CD4-positive, alpha-beta memory T cell (primary cell): ENCODE data around the gene TSSC4. TPM values are rescaled to one million over a fixed set of nuclear protein-coding genes. Genes with fewer than 3 reads are reported as not detected.
A peak's percentile ranks its signal among the peaks of the same experiment; 100 is the strongest.

ENCODE experiments used
- CTCF ChIA-PET: fragments of 350-600 bp; sonication (Branson Sonifier 250); formaldehyde crosslinking; loops from one replicate; lab custom pipeline; 2021; ENCODE audit warnings: inconsistent platforms; ENCODE audit not compliant: partially characterized antibody; lab: Charles Lee
- POLR2A ChIA-PET: fragments of 350-600 bp; sonication (Branson Sonifier 250); formaldehyde crosslinking; loops from one replicate; lab custom pipeline; 2021; ENCODE audit not compliant: partially characterized antibody; lab: Charles Lee
- DNase-seq, 5 donors: peaks; one replicate each; pipeline versions ENCODE4 v3.0.0 to v3.0.0-alpha.2; 2020 to 2022; ENCODE audit warnings: mixed read lengths in 1 of 5
- H3K27ac ChIP-seq: one replicate; pipeline ENCODE4 v1.7.0; 2013; ENCODE audit warnings: low read depth, low read length
- H3K27me3 ChIP-seq: 2 replicates; pipeline ENCODE4 v1.7.0; 2013; ENCODE audit warnings: mild to moderate bottlenecking, low read length, moderate library complexity; ENCODE audit not compliant: insufficient read depth
- H3K36me3 ChIP-seq: 2 replicates; pipeline ENCODE4 v1.7.0; 2013; ENCODE audit warnings: mild to moderate bottlenecking, low read length, moderate library complexity; ENCODE audit not compliant: insufficient read depth
- H3K4me1 ChIP-seq: 2 replicates; pipeline ENCODE4 v1.7.0; 2013; ENCODE audit warnings: mild to moderate bottlenecking, low read length, moderate library complexity; ENCODE audit not compliant: insufficient read depth
- H3K4me3 ChIP-seq, 2 donors: one replicate each; pipeline ENCODE4 v1.7.0; 2013; ENCODE audit warnings: low read length in 2 of 2, mild to moderate bottlenecking in 1 of 2
- H3K9me3 ChIP-seq, 2 donors: one replicate each; pipeline ENCODE4 v1.7.0; 2013; ENCODE audit warnings: low read length in 2 of 2, control low read depth in 1 of 2; ENCODE audit not compliant: control insufficient read depth in 1 of 2
- H3K27ac Mint-ChIP-seq, 7 donors: one replicate each; pipeline ENCODE4 v1.8.0; 2020 to 2021; ENCODE audit warnings: mixed read lengths in 7 of 7, mild to moderate bottlenecking in 6 of 7, inconsistent platforms in 3 of 7, moderate library complexity in 3 of 7
- H3K27me3 Mint-ChIP-seq, 2 donors: one replicate each; pipeline ENCODE4 v1.8.0; 2020 to 2021; ENCODE audit warnings: mixed read lengths in 2 of 2
- H3K36me3 Mint-ChIP-seq, 2 donors: one replicate each; pipeline ENCODE4 v1.8.0; 2020 to 2021; ENCODE audit warnings: mixed read lengths in 2 of 2, inconsistent platforms in 1 of 2, mild to moderate bottlenecking in 1 of 2
- H3K4me1 Mint-ChIP-seq, 4 donors: one replicate each; pipeline ENCODE4 v1.8.0; 2020 to 2021; ENCODE audit warnings: mixed read lengths in 4 of 4, mild to moderate bottlenecking in 1 of 4
- H3K4me3 Mint-ChIP-seq, 8 donors: one replicate each; pipeline ENCODE4 v1.8.0; 2020 to 2021; ENCODE audit warnings: mixed read lengths in 8 of 8, mild to moderate bottlenecking in 7 of 8, moderate library complexity in 6 of 8, inconsistent platforms in 3 of 8
- H3K9me3 Mint-ChIP-seq, 8 donors: one replicate each; pipeline ENCODE4 v1.8.0; 2020 to 2021; ENCODE audit warnings: mixed read lengths in 8 of 8, mild to moderate bottlenecking in 5 of 8, inconsistent platforms in 3 of 8, moderate library complexity in 1 of 8
- intact Hi-C: fragments of 100-400 bp; cut with micrococcal nuclease; formaldehyde crosslinking; loops from one replicate; pipeline ENCODE4 v1.15.1; 2023
- polyA plus RNA-seq, 2 donors: library from polyadenylated mRNA; unstranded; fragments of 300-500 nt; fragmentation: Illumina TruSeq; gene quantifications; one replicate each; pipeline ENCODE4 v1.2.3, GENCODE V29; 2021
- total RNA-seq, 2 experiments: library from RNA; stranded (reverse); gene quantifications; one replicate each; pipeline ENCODE4 v1.2.3, GENCODE V29; 2021

TSSC4 gene
- total and polyA plus RNA-seq, 4 experiments from 2014 or later = 54.6 to 79.8 (median 62.2) TPM

DNA sequence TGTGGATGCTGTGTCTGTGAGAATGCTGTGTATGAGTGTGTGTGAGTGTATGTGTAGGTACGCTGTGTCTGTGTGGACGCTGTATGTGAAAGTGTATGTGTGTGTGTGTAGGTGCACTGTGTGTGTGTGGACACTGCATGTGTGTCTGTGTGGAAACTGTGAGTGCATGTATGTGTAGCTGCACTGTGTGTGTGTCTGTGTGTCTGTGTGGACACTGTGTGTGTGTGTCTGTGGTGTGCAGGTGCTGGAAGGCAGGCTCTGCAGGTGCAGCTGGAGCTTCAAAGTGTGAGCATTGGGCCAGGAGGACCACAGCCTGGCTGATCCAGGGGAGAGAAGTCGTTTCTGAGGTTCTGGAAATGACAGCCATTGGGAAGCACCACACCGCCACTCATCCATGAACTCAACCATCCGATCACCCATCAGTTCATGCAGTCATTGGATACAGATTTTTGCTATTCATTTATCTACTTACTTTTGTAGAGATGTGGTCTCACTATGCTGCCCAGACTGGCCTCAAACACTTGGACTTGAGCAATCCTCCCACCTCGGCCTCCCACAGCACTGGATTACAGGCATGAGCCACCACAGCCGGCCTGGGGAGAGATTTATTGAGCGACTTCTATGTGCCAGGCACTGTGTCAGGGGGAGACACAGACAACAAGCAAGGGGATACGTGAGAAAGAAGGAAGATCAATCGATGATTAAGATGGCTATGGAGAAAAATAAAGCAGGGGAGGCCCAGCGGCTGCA lies 34.1 kb downstream of the TSSC4 start:
- Histone ChIP-seq H3K4me1 (no peaks in the 10 kb centered on the region), H3K27ac (no peak overlapping the region), H3K4me3 (no peak overlapping the region), H3K36me3 (no peaks in the 10 kb centered on the region), H3K27me3 (no peaks in the 10 kb centered on the region), H3K9me3 (no peaks in the 10 kb centered on the region)
- POLR2A ChIA-PET = no interaction called here
- H3K36me3 Mint-ChIP-seq = no peaks in the 10 kb centered on the region
- H3K4me1 Mint-ChIP-seq = no peaks in the 10 kb centered on the region
- no peak overlapping the region for H3K4me3 Mint-ChIP-seq
- intact Hi-C loops = no loop called here
- H3K9me3 Mint-ChIP-seq = no peaks in the 10 kb centered on the region
- DNase-seq = no peak
- H3K27ac Mint-ChIP-seq = no peak overlapping the region
- no peaks in the 10 kb centered on the region for H3K27me3 Mint-ChIP-seq
- CTCF ChIA-PET = interaction anchor here (0.5 kb wide), 1 partner anchor 89 kb away, joined by 3 read pairs; no protein-coding TSS in a partner anchor

DNA sequence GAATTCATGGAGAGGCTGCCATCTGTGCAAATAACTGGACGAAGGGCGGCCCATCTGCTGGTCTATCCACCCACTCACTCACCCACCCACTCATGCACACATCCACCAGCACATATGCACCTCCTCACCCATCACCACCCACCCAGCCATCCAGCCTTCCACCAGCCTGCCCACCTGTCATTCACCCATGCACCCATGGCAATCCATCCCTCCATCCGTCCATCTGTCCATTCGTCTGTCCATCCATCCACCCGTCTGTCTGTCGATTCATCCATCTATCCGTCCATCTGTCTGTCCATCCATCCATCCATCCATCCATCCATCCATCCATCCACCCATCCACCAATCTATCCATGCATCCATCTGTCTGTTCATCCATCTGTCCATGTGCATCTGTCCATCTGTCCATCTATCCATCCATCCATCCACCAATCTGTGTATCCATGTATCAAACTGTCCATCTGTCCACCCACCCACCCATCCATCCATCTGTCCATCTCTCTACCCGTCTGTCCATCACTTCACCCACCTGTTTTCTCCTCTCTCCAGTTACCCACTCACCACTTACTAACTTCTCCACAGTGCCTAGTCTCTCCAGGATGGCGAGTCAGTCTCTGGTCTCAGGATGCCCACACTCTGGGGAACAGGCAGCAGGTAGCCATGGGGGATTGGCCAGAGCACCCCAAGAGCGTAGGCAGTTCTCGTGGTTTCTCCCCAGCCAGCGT lies 34.9 kb downstream of the TSSC4 start:
- Histone ChIP-seq H3K9me3 (no peaks in the 10 kb centered on the region), H3K36me3 (no peaks in the 10 kb centered on the region), H3K4me3 (no peak overlapping the region), H3K4me1 (no peaks in the 10 kb centered on the region), H3K27ac (no peak overlapping the region), H3K27me3 (no peaks in the 10 kb centered on the region)
- intact Hi-C loops = no loop called here
- Mint-ChIP-seq H3K4me3 (no peak overlapping the region), H3K27me3 (no peaks in the 10 kb centered on the region), H3K9me3 (peaks cover 0 to 2% (median 0%) of the 10 kb centered on the region in 8 donors), H3K36me3 (no peaks in the 10 kb centered on the region), H3K27ac (no peak overlapping the region), H3K4me1 (no peaks in the 10 kb centered on the region)
- DNase-seq = no peak
- CTCF ChIA-PET = no interaction called here
- POLR2A ChIA-PET = no interaction called here

DNA sequence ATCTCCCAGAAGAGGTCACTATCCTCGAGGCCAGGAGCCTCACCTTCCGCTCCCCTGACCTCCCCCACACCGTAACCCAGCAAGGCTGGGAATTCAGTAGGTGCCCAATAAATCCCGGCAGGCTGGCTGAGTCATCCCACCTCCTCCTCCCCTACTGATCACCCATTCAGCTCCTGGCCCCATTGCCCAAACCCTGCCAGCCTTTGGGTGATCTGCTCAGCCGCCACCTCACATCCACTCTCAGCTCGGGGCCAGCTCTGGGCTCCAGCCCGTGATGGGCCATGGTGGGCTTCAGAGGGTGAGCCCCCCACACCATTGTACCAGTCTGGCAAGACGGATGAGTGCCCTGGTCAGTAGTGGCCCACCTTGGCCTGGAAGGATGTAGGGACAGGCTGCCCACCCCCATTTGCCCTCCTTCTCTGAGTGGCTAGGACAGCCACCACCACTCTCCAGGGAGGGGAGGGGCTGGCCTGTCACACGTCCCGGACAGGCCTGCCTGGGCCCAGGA lies 35.5 kb downstream of the TSSC4 start:
- H3K36me3 ChIP-seq = no peaks in the 10 kb centered on the region
- no peaks in the 10 kb centered on the region for H3K27me3 ChIP-seq
- Mint-ChIP-seq H3K9me3 (peaks cover 0 to 2% (median 0%) of the 10 kb centered on the region in 8 donors), H3K27me3 (no peaks in the 10 kb centered on the region), H3K36me3 (no peaks in the 10 kb centered on the region), H3K4me3 (no peak overlapping the region), H3K4me1 (no peaks in the 10 kb centered on the region), H3K27ac (no peak overlapping the region)
- no peak for DNase-seq
- H3K9me3 ChIP-seq = no peaks in the 10 kb centered on the region
- CTCF ChIA-PET = no interaction called here
- no peak overlapping the region for H3K27ac ChIP-seq
- no peaks in the 10 kb centered on the region for H3K4me1 ChIP-seq
- intact Hi-C loops = no loop called here
- no peak overlapping the region for H3K4me3 ChIP-seq
- POLR2A ChIA-PET = no interaction called here

DNA sequence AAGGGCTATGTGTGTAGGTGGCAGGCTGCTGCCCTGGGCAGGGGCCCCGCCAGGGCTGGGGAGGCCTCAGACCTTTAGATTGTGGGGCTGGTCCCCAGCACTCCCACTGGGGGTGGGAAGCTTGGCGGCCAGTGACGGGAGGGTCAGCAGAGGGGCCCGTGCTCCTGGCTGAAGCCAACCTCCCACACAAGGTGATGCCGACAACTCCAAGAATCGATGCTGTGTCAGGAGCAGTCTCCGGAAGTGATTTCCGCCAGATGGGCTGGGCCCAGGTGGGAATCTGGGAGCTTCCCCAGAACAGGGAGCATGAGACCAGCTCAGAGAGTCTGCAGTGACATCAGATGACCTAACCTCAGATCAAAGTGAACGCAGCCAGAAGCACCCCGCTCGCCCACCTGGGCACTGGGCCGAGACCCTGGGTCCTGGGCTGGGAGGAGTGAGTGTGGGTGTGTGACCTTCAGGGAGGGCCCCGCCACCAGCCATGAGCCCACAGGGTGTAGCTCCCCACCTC lies 36.0 kb downstream of the TSSC4 start:
- intact Hi-C loops = no loop called here
- Mint-ChIP-seq H3K27ac (no peak overlapping the region), H3K36me3 (no peaks in the 10 kb centered on the region), H3K27me3 (no peaks in the 10 kb centered on the region), H3K9me3 (peaks cover 0 to 2% (median 0%) of the 10 kb centered on the region in 8 donors), H3K4me3 (no peak overlapping the region), H3K4me1 (no peaks in the 10 kb centered on the region)
- no peak overlapping the region for H3K4me3 ChIP-seq
- POLR2A ChIA-PET = no interaction called here
- DNase-seq = no peak
- H3K36me3 ChIP-seq = no peaks in the 10 kb centered on the region
- no peaks in the 10 kb centered on the region for H3K9me3 ChIP-seq
- no peaks in the 10 kb centered on the region for H3K27me3 ChIP-seq
- no peaks in the 10 kb centered on the region for H3K4me1 ChIP-seq
- CTCF ChIA-PET = no interaction called here
- no peak overlapping the region for H3K27ac ChIP-seq

DNA sequence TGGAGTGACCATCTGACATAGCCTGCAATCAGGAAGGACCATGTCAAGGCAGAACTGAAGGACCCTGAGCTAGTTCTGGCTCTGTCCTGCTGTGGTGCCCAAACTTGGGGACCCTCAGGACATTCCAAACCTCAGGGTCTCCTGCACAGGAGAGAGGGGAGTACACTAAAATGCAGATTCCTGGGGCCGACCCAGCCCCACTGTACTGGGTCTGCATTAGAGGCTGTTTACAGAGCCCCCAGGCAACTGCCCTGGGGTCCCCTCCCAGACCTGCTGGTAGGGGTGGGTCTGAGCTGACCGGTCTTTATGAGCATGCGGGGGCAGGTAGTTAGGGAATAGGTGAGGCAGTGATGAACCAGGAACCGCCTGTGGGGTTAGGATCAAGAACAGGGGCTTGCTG lies 37.0 kb downstream of the TSSC4 start:
- peaks cover 7 to 9% (median 8%) of the 10 kb centered on the region in 4 donors for H3K4me1 Mint-ChIP-seq
- no peak overlapping the region for H3K27ac ChIP-seq
- no peaks in the 10 kb centered on the region for H3K27me3 ChIP-seq
- no peak for DNase-seq
- ChIA-PET POLR2A (no interaction called here), CTCF (interaction anchor here (1.0 to 1.2 kb wide), 2 partner anchors 94 to 95 kb away, joined by 3 read pairs; no protein-coding TSS in a partner anchor)
- intact Hi-C loops = no loop called here
- H3K27ac Mint-ChIP-seq = no peak overlapping the region
- no peaks in the 10 kb centered on the region for H3K9me3 ChIP-seq
- H3K4me3 ChIP-seq = no peak overlapping the region
- peaks cover 4% of the 10 kb centered on the region for H3K4me1 ChIP-seq
- peaks cover 0 to 2% (median 0%) of the 10 kb centered on the region in 8 donors for H3K9me3 Mint-ChIP-seq
- no peaks in the 10 kb centered on the region for H3K36me3 Mint-ChIP-seq
- no peaks in the 10 kb centered on the region for H3K36me3 ChIP-seq
- no peaks in the 10 kb centered on the region for H3K27me3 Mint-ChIP-seq
- no peak overlapping the region for H3K4me3 Mint-ChIP-seq

DNA sequence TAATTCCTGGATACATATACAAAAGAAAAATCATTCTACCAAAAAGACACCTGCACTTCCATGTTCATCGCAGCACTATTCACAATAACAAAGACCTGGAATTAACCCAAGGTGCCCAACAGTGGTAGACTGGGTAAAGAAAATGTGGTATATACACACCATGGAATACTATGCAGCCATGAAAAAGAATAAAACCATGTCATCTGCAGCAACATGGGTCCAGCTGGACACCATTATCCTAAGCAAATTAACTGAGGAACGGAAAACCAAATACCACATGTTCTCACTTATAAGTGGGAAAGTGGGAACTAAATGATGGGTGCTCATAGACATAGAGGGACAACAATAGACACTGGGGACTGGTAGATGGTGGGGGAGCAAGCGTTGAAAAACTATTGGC lies 39.3 kb downstream of the TSSC4 start:
- no peaks in the 10 kb centered on the region for H3K9me3 ChIP-seq
- peaks cover 17 to 21% (median 19%) of the 10 kb centered on the region in 4 donors for H3K4me1 Mint-ChIP-seq
- no peaks in the 10 kb centered on the region for H3K36me3 Mint-ChIP-seq
- H3K36me3 ChIP-seq = no peaks in the 10 kb centered on the region
- ChIA-PET POLR2A (no interaction called here), CTCF (no interaction called here)
- no peaks in the 10 kb centered on the region for H3K27me3 ChIP-seq
- peaks cover 0 to 2% (median 0%) of the 10 kb centered on the region in 8 donors for H3K9me3 Mint-ChIP-seq
- H3K4me3 Mint-ChIP-seq = no peak overlapping the region
- DNase-seq = no peak
- H3K4me1 ChIP-seq = peaks cover 21% of the 10 kb centered on the region
- H3K4me3 ChIP-seq = no peak overlapping the region
- intact Hi-C loops = loop anchor here (5.0 kb wide), 1 partner anchor 92 kb away; no protein-coding TSS in a partner anchor
- no peak overlapping the region for H3K27ac ChIP-seq
- no peak overlapping the region for H3K27ac Mint-ChIP-seq
- H3K27me3 Mint-ChIP-seq = no peaks in the 10 kb centered on the region

DNA sequence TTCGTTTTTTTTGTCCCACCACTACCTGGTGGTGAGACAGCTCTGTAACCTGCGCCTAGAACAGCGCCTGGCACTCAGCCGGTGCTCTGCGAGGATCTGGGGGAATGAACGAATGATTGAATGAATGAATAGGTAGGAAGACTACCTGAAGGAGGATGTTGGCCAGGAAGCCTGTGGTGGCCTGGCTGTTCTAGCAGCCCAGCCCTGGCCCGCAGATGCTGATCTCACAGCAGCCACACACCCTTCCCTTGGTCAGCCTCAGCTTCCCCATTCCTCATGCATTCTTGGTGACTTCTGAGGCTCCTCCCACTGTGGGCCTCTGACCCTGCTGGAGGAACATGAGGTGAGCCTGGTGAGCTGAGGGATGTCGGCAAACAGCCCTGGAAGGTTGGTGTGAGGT lies 40.1 kb downstream of the TSSC4 start:
- H3K4me1 Mint-ChIP-seq = peaks cover 20 to 26% (median 23%) of the 10 kb centered on the region in 4 donors
- no peaks in the 10 kb centered on the region for H3K27me3 Mint-ChIP-seq
- no peaks in the 10 kb centered on the region for H3K36me3 ChIP-seq
- H3K4me3 ChIP-seq = no peak overlapping the region
- H3K36me3 Mint-ChIP-seq = no peaks in the 10 kb centered on the region
- no peak overlapping the region for H3K27ac ChIP-seq
- H3K27ac Mint-ChIP-seq = peak overlapping the region in 1 of 7 donors; percentile 42
- CTCF ChIA-PET = interaction anchor here (4.4 kb wide), 1 partner anchor 91 kb away, joined by 30 read pairs; no protein-coding TSS in a partner anchor
- no peaks in the 10 kb centered on the region for H3K9me3 ChIP-seq
- no peaks in the 10 kb centered on the region for H3K27me3 ChIP-seq
- peaks cover 25% of the 10 kb centered on the region for H3K4me1 ChIP-seq
- H3K4me3 Mint-ChIP-seq = no peak overlapping the region
- intact Hi-C loops = loop anchor here (5.0 kb wide), 1 partner anchor 92 kb away; no protein-coding TSS in a partner anchor
- DNase-seq = no peak
- peaks cover 0 to 2% (median 0%) of the 10 kb centered on the region in 8 donors for H3K9me3 Mint-ChIP-seq
- POLR2A ChIA-PET = no interaction called here
